NB4 (cell line): ENCODE data around the gene CADM3.

Experiments
- TF ChIP-seq, protein P1 (sequence below): IDR thresholded peaks from one replicate; pipeline ENCODE4 v1.5.1; 2012; ENCODE audit warnings: low read depth, low read length
- TF ChIP-seq, protein P2 (sequence below): IDR thresholded peaks from 2 replicates; pipeline ENCODE4 v1.6.1; 2011; ENCODE audit warnings: low read depth, low read length

DNA sequence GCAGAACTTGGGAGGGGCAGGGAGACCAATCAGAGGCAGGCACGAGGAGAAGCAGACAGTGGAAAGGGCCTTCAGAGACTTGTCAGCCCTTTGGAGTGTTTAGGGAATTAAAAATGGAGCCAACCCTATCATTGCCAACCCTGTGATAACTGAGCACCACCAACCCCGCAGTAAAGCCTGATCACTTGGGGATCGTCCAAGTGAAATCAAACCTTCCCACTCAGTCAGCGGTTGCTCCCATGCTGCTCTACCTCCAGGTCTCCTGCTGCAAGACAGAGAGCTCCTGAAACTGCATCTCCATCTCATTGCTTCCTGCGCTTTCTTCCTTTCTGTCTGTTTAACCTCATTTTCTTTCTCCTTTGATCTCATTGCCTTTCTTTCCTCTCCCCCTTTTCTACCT lies 28.5 kb downstream of the CADM3 start:
- TF ChIP-seq, protein P1, sequence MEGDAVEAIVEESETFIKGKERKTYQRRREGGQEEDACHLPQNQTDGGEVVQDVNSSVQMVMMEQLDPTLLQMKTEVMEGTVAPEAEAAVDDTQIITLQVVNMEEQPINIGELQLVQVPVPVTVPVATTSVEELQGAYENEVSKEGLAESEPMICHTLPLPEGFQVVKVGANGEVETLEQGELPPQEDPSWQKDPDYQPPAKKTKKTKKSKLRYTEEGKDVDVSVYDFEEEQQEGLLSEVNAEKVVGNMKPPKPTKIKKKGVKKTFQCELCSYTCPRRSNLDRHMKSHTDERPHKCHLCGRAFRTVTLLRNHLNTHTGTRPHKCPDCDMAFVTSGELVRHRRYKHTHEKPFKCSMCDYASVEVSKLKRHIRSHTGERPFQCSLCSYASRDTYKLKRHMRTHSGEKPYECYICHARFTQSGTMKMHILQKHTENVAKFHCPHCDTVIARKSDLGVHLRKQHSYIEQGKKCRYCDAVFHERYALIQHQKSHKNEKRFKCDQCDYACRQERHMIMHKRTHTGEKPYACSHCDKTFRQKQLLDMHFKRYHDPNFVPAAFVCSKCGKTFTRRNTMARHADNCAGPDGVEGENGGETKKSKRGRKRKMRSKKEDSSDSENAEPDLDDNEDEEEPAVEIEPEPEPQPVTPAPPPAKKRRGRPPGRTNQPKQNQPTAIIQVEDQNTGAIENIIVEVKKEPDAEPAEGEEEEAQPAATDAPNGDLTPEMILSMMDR: no peak
- TF ChIP-seq, protein P2, sequence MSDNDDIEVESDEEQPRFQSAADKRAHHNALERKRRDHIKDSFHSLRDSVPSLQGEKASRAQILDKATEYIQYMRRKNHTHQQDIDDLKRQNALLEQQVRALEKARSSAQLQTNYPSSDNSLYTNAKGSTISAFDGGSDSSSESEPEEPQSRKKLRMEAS: no peak
